ENCODE measurements around the gene TRABD2A. TPM values are rescaled to one million over a fixed set of nuclear protein-coding genes. Genes with fewer than 3 reads are reported as not detected.
"Not testable (repeated sequence)": the region's sequence is repeated elsewhere in the genome, so short reads cannot be mapped to it uniquely, and the experiment has no call there.

TRABD2A gene
- total RNA-seq, 2 donors from 2014 or later = 0.52 to 5.3 TPM

DNA sequence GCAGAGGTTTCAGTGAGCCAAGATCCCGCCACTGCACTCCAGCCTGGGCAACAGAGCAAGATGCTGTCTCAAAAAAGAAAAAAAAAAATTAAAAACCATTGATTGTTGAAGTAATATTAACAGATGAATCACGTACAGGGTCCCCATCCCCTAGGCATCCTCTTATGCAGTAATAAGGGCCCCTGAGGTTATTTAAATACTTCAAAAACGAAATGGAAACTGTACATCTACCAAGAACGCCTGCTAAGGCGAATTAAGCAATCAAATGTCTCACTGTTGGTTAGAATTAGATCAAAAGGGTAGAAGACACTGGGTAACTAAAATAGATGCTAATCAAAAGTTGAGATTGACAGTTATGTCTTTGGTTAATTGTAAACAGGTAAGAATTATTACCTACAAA is 7.5 kb downstream of the TRABD2A start:
- TF ChIP-seq, protein P1, sequence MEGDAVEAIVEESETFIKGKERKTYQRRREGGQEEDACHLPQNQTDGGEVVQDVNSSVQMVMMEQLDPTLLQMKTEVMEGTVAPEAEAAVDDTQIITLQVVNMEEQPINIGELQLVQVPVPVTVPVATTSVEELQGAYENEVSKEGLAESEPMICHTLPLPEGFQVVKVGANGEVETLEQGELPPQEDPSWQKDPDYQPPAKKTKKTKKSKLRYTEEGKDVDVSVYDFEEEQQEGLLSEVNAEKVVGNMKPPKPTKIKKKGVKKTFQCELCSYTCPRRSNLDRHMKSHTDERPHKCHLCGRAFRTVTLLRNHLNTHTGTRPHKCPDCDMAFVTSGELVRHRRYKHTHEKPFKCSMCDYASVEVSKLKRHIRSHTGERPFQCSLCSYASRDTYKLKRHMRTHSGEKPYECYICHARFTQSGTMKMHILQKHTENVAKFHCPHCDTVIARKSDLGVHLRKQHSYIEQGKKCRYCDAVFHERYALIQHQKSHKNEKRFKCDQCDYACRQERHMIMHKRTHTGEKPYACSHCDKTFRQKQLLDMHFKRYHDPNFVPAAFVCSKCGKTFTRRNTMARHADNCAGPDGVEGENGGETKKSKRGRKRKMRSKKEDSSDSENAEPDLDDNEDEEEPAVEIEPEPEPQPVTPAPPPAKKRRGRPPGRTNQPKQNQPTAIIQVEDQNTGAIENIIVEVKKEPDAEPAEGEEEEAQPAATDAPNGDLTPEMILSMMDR (IDR thresholded peaks at IDR 0.05) = no peak
- 86 to 87% methylated on average over 5 of the region's 5 CpGs for WGBS, 2 donors

DNA sequence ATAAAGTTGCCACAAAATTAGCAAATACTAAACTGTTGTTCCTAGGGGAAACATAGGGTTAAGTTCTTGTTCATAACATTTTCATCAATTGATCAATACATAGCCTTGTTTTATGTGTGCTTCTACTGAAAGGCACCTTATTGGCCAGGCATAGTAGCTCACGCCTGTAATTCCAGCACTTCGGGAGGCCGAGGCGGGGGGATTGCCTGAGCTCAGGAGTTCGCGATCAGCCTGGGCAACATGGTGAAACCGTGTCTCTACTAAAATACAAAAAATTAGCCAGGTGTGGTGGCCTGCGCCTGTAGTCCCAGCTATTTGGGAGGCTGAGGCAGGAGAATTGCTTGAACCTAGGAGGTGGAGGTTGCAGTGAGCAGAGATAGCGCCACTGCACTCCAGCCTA is 8.2 kb downstream of the TRABD2A start:
- 84 to 86% methylated on average over 9 of the region's 9 CpGs for WGBS, 2 donors
- intact Hi-C loops (cut with DNase I); DNase-seq; H3K4me3 ChIP-seq; H3K27me3 ChIP-seq; ATAC-seq; H3K9me3 ChIP-seq; H3K27ac ChIP-seq; H3K4me1 ChIP-seq; H3K36me3 ChIP-seq (replicated peaks in 1 of 2; ENCODE audit: insufficient read depth in 1 of 2, low read depth in 2 of 2): not testable (repeated sequence)

More for the DNA sequence above, 7.5 kb downstream of the TRABD2A start:
- no peak overlapping the region for H3K27ac ChIP-seq
- ATAC-seq = no peak
- no peaks in the 10 kb centered on the region for H3K27me3 ChIP-seq
- no peak overlapping the region for H3K4me3 ChIP-seq
- no peak for DNase-seq
- no peaks in the 10 kb centered on the region for H3K9me3 ChIP-seq
- no peaks in the 10 kb centered on the region for H3K36me3 ChIP-seq (replicated peaks in 1 of 2; ENCODE audit: insufficient read depth in 1 of 2, low read depth in 2 of 2)
- no peaks in the 10 kb centered on the region for H3K4me1 ChIP-seq
- intact Hi-C loops (cut with DNase I) = no loop called here

DNA sequence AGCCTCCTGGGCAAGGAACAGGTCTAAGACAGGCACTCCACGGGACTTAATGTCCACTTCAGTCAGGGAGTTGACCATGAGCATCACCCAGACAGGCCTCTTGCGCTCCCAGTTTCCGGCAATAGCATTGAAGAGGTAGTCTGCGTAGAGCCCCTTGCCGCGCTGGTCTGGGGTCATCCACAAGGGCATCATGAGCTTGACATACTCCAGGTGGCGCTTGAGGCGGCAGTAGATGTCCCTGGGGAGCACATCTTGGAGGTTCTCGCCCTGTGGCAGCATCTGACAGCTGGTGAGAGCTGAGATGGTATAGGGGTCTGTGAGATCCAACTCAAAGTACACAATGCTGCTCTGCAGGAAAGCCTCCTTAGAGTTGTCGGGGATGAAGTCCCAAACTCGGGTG is 10.6 kb downstream of the TRABD2A start:
- Histone ChIP-seq H3K9me3 (no peaks in the 10 kb centered on the region), H3K36me3 (replicated peaks in 1 of 2; ENCODE audit: insufficient read depth in 1 of 2, low read depth in 2 of 2) (no peaks in the 10 kb centered on the region), H3K27me3 (no peaks in the 10 kb centered on the region), H3K4me1 (no peaks in the 10 kb centered on the region), H3K4me3 (no peak overlapping the region), H3K27ac (no peak overlapping the region)
- WGBS, 2 donors = 78 to 95% methylated on average over 7 to 11 of the region's 11 CpGs
- DNase-seq (no peak), ATAC-seq (no peak)
- TF ChIP-seq POLR2A (IDR thresholded peaks at IDR 0.05) = no peak
- TF ChIP-seq, protein P1 (IDR thresholded peaks at IDR 0.05) = no peak
- intact Hi-C loops (cut with DNase I) = no loop called here

DNA sequence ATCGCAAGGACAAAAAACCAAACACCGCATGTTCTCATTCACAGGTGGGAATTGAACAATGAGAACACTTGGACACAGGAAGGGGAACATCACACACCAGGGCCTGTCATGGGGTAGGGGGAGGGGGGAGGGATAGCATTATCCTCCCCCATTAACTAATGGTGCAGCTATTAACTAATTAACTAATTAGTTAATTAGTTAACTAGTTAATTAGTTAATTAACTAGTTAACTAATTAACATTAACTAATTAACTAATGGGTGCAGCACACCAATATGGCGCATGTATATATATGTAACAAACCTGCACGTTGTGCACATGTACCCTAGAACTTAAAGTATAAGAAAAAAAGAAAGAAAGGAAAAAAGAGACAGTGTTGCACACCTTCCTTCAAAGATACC is 12.6 kb downstream of the TRABD2A start:
- H3K27ac ChIP-seq; DNase-seq; intact Hi-C loops (cut with DNase I); H3K27me3 ChIP-seq; H3K36me3 ChIP-seq (replicated peaks in 1 of 2; ENCODE audit: insufficient read depth in 1 of 2, low read depth in 2 of 2); ATAC-seq; H3K4me1 ChIP-seq; H3K9me3 ChIP-seq; H3K4me3 ChIP-seq: not testable (repeated sequence)
- 89 to 90% methylated on average over 4 of the region's 4 CpGs for WGBS, 2 donors

DNA sequence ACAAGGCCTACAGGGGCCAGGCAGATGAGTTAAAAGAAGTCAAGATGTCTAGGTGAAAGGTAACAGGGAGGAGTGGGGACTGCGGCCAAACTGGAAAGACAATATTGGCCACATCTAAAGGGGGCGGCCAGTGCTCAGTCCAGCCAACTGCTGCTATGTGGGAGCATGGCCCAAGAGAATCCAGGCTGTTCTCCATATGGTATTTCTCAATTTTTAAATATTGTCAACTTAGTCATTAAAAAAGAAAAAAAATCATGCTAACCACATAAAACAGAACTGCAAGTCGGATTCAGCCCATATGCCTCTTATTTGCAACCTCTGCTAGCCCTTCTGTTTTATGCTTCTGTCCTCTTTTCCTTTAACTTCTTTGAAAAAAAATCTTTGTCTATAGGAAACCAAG is 14.8 kb downstream of the TRABD2A start:
- no peak for DNase-seq
- H3K27me3 ChIP-seq = no peaks in the 10 kb centered on the region
- 80 to 93% methylated on average over 3 of the region's 3 CpGs for WGBS, 2 donors
- ATAC-seq = no peak
- no peak overlapping the region for H3K27ac ChIP-seq
- intact Hi-C loops (cut with DNase I) = no loop called here
- no peaks in the 10 kb centered on the region for H3K4me1 ChIP-seq
- TF ChIP-seq POLR2A (IDR thresholded peaks at IDR 0.05) = no peak
- TF ChIP-seq, protein P1 (IDR thresholded peaks at IDR 0.05) = no peak
- no peaks in the 10 kb centered on the region for H3K9me3 ChIP-seq
- H3K4me3 ChIP-seq = no peak overlapping the region
- no peaks in the 10 kb centered on the region for H3K36me3 ChIP-seq (replicated peaks in 1 of 2; ENCODE audit: insufficient read depth in 1 of 2, low read depth in 2 of 2)

DNA sequence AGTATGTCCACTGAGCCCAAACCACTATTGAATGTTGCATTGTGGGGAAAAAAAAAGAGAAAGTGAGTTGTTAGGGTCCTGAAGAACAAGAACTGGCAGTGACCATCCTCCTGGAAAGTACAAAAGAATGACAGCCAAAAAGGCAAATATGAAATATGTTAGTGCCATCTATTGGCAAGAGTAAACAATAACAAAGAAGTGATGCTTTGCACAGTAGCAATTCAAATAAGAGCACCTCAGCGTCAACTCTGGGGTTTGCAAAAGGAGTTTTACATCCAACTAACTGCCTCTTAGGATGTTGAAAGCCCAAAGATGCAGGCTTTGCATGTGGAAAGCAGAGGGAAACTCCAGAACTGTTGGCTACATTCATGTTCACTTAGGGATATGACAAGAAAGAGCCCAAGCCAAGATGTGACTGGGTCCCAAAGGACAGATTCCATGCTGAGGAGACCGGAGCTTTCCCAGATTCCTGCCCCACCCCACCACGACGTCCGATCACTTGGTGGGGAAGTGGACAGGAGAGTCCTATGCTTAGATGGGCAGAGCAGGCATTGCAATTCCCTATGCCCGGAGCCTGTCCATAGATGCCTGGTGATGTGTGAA is 15.6 kb downstream of the TRABD2A start:
- Histone ChIP-seq H3K9me3 (no peaks in the 10 kb centered on the region), H3K27me3 (no peaks in the 10 kb centered on the region), H3K36me3 (replicated peaks in 1 of 2; ENCODE audit: insufficient read depth in 1 of 2, low read depth in 2 of 2) (no peaks in the 10 kb centered on the region), H3K4me1 (no peaks in the 10 kb centered on the region), H3K4me3 (no peak overlapping the region), H3K27ac (no peak overlapping the region)
- intact Hi-C loops (cut with DNase I) = no loop called here
- ATAC-seq = no peak
- TF ChIP-seq, protein P1 (IDR thresholded peaks at IDR 0.05) = peak in 2 of 7 experiments; percentile 17 to 20
- TF ChIP-seq POLR2A (IDR thresholded peaks at IDR 0.05) = no peak
- no peak for DNase-seq
- WGBS, 2 donors = 53 to 58% methylated on average over 3 to 6 of the region's 6 CpGs

Data from body of pancreas (tissue), 4 donors.